ENCODE measurements around the gene RUBCN.

- no peak for TF ChIP-seq CTCF (IDR thresholded peaks at IDR 0.05)
- TF ChIP-seq POLR2A (IDR thresholded peaks at IDR 0.05) = no peak
Observed at GRCh38 chr3:197758512-197758911, 21.8 kb upstream of the RUBCN start.
